NK-92 (cell line): ENCODE data around the gene HIVEP3.

ENCODE experiments used
- DNase-seq: peaks from one replicate; lab custom pipeline; 2025; ENCODE audit not compliant: unreplicated experiment; lab: John Stamatoyannopoulos, UW

HIVEP3 gene

GRCh38 chr1:41716188-41717130 lies 202.3 kb downstream of the HIVEP3 start:
- DNase-seq, result no peak

GRCh38 chr1:41715441-41716095 lies 203.2 kb downstream of the HIVEP3 start:
- no peak for DNase-seq

- no peak for DNase-seq
Measured at GRCh38 chr1:41714638-41715389, 203.9 kb downstream of the HIVEP3 start.

- no peak for DNase-seq
Measured at GRCh38 chr1:41713557-41714327, 205.0 kb downstream of the HIVEP3 start.

DNA sequence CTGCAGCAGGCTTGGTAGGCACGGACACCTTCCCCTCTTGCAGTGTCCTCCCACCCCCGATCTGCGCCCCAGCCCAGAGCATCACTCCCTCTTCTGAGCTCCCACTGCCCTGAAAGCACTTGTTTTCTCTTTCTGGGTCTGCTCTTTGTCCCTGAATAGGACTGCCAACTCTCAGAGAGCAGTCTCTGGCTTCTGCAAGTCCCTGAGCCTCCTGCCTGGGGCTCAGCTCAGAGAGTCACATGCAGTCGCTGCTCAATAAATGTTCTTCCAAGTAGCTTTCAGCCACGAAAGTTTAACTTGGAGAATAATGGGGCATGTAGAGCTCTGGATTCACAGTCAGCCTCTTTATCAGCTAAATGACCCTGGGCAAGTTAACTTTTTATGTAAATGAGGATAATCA lies 205.6 kb downstream of the HIVEP3 start:
- DNase-seq, result no peak

DNA sequence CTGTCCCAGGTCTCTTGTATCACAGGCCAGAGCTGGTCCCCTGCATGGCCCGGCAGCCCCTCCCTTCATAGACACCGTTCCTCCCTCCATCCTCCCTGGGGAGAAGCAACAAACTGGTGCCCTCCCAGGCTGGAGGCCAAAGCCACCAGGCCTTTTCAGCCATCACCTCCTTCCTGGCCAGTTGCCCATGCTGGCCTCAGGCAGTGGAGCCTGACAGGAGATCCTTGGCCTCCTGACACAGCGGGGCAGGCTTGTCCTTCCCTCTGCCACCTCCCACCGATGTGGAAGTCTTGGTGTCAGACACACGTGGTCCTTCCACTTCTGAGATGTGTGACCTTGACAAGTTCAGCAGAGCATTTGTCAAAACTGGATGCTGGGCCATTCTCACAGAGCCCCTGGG lies 206.0 kb downstream of the HIVEP3 start:
- DNase-seq, result no peak

DNA sequence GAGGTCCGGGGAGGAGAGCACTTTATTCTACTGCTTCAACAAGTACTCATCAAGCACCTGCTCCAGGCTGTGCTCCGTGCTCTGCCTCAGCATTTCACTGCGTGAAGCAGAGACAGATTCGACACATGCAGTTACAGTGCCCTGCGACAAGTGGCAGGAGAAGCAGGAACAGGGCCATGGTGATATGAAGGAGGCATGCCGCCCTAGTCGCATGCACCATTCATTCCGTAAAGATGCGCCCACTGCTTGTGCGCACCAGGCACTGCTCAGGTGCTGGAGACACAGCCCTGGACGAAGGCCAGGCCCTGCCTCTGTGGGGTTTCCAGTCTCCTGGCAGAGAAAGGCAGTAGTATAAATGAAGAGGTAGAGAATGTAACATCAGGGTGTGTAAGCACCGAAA lies 206.6 kb downstream of the HIVEP3 start:
- DNase-seq, result no peak

DNA sequence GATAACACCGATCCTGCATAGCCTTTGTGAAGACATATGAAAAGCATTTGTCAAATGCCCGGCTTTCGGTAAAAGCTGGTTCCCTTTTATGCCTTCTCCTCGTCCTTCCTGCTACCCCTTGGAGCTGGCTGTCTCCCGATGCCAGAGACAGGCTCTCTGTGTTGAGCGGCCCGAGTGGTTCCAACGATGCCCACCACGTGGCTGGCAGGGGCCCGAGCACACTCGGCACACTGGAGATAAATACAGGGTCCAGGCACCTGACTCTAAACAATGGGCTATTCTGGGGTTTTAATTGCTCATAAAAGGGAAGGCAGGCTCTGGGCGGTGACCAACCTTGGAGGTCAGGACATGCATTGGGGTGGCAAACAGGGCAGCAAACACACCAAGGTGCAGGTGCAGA lies 207.1 kb downstream of the HIVEP3 start:
- no peak for DNase-seq

GRCh38 chr1:41710980-41711379 lies 207.7 kb downstream of the HIVEP3 start:
- no peak for DNase-seq

GRCh38 chr1:41709873-41710272 lies 208.8 kb downstream of the HIVEP3 start:
- no peak for DNase-seq

GRCh38 chr1:41709331-41709730 lies 209.4 kb downstream of the HIVEP3 start:
- no peak for DNase-seq

GRCh38 chr1:41708332-41708731 lies 210.4 kb downstream of the HIVEP3 start:
- DNase-seq, result no peak

DNA sequence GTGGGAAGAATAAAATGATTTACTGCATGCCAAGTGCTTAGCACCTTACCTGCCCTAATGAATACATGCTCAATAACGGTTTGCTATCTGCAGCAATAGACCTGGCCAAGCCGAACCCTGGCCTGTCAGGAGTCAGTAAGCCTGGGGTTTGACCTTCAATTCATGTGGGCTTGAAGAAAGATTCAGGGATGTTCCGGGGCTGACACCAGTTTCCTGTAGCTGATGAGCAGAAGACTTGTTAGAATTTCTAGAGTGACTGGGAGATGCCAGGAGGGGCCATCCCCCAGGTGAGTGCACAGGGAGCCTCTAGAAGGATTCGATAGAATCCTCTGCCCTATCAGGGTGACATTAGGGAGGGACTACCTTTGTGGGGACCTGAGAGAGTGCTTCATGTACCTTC lies 210.9 kb downstream of the HIVEP3 start:
- no peak for DNase-seq

- no peak for DNase-seq
Measured at GRCh38 chr1:41705798-41706197, 212.9 kb downstream of the HIVEP3 start.

DNA sequence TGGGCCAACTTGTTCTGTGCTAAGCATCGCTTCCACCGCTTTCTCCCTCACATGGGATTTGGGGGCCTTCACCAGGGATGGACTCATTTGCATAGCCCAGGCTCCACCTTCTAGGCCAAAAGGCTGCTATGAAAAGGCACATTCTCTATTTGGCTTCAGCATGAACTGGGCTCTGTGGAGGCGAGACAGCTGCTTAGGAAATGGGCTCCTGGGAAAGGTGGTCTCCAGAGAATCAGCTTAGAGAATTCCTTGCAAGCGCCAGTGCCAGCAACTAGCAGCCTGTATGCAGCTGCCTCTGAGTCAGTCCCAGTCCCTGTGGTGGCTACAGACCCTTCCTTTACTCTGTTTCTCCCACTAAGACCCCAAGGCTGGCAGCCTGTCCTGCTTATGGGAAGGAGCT lies 214.5 kb downstream of the HIVEP3 start:
- no peak for DNase-seq

GRCh38 chr1:41702771-41703170 lies 216.0 kb downstream of the HIVEP3 start:
- no peak for DNase-seq

GRCh38 chr1:41700986-41701535 lies 217.7 kb downstream of the HIVEP3 start:
- DNase-seq, result no peak

- DNase-seq, result no peak
Measured at GRCh38 chr1:41700581-41700980, 218.1 kb downstream of the HIVEP3 start.

GRCh38 chr1:41699861-41700248 lies 218.9 kb downstream of the HIVEP3 start:
- no peak for DNase-seq
